HCT116 (cell line): Measurements from ENCODE around the gene COA7.

Source experiments
- EZH2 ChIP-seq: fragments of 200-600 bp; sonication (generic); IDR thresholded peaks from 2 replicates; pipeline ENCODE4 v1.6.1; 2017; ENCODE audit warnings: antibody characterized with exemption, mixed run types
- EZH2phosphoT487 ChIP-seq: fragments of 200-600 bp; IDR thresholded peaks from 2 replicates; pipeline ENCODE4 v1.6.1; 2018; ENCODE audit warnings: antibody characterized with exemption, borderline replicate concordance
- FOSL1 ChIP-seq: IDR thresholded peaks from 2 replicates; pipeline ENCODE4 v1.6.1; 2012; ENCODE audit warnings: low read depth
- MAX ChIP-seq: IDR thresholded peaks from 2 replicates; pipeline ENCODE4 v1.6.1; 2012
- POLR2A ChIP-seq: IDR thresholded peaks from 2 replicates; pipeline ENCODE4 v1.7.0; 2011; ENCODE audit warnings: borderline replicate concordance; ENCODE audit not compliant: insufficient read depth, insufficient read length; ENCODE audit errors: extremely low read depth
- POLR2AphosphoS5 ChIP-seq: IDR thresholded peaks from 2 replicates; pipeline ENCODE4 v1.6.1; 2011; ENCODE audit warnings: mild to moderate bottlenecking, low read depth, low read length, moderate library complexity
- SRF ChIP-seq: IDR thresholded peaks from 2 replicates; pipeline ENCODE4 v1.6.1; 2012; ENCODE audit warnings: low read depth
- TCF7L2 ChIP-seq: IDR thresholded peaks from 2 replicates; pipeline ENCODE4 v1.7.0; 2011; ENCODE audit warnings: borderline replicate concordance, inconsistent platforms; ENCODE audit not compliant: insufficient read depth, insufficient read length; ENCODE audit errors: extremely low read depth
- TF ChIP-seq, protein P1 (sequence below), 3 experiments: fragments of 200-600 bp in 1 of 3; sonication (generic) in 1 of 3; IDR thresholded peaks in 2 of 3; conservative IDR thresholded peaks in 1 of 3; 2 replicates each; pipeline ENCODE4 v1.5.1; 2012 to 2017; ENCODE audit warnings: low read depth in 2 of 3, low read length in 2 of 3, antibody characterized with exemption in 1 of 3, borderline replicate concordance in 1 of 3, control low read depth in 1 of 3, mild to moderate bottlenecking in 1 of 3, mixed read lengths in 1 of 3, mixed run types in 1 of 3, moderate library complexity in 1 of 3; ENCODE audit not compliant: insufficient read depth in 1 of 3
- TF ChIP-seq, protein P2 (sequence below): IDR thresholded peaks from 2 replicates; pipeline ENCODE4 v1.6.1; 2012
- TF ChIP-seq, protein P3 (sequence below): IDR thresholded peaks from 2 replicates; pipeline ENCODE4 v1.6.1; 2012; ENCODE audit warnings: low read depth

GRCh38 chr1:52653207-52653849 is 44.8 kb downstream of the COA7 start:
- TF ChIP-seq, protein P1, sequence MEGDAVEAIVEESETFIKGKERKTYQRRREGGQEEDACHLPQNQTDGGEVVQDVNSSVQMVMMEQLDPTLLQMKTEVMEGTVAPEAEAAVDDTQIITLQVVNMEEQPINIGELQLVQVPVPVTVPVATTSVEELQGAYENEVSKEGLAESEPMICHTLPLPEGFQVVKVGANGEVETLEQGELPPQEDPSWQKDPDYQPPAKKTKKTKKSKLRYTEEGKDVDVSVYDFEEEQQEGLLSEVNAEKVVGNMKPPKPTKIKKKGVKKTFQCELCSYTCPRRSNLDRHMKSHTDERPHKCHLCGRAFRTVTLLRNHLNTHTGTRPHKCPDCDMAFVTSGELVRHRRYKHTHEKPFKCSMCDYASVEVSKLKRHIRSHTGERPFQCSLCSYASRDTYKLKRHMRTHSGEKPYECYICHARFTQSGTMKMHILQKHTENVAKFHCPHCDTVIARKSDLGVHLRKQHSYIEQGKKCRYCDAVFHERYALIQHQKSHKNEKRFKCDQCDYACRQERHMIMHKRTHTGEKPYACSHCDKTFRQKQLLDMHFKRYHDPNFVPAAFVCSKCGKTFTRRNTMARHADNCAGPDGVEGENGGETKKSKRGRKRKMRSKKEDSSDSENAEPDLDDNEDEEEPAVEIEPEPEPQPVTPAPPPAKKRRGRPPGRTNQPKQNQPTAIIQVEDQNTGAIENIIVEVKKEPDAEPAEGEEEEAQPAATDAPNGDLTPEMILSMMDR (IDR thresholded peaks at IDR 0.05 in 2 of 3, conservative IDR thresholded peaks at IDR 0.05 in 1 of 3; ENCODE audit: borderline replicate concordance in 1 of 3, insufficient read depth in 1 of 3, low read depth in 2 of 3, low read length in 2 of 3) = no peak
- TF ChIP-seq EZH2 (no peak), POLR2A (no peak), TCF7L2 (no peak), EZH2phosphoT487 (no peak), MAX (no peak), POLR2AphosphoS5 (no peak), SRF (no peak), FOSL1 (no peak)
- TF ChIP-seq, protein P2, sequence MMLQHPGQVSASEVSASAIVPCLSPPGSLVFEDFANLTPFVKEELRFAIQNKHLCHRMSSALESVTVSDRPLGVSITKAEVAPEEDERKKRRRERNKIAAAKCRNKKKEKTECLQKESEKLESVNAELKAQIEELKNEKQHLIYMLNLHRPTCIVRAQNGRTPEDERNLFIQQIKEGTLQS = no peak
- TF ChIP-seq, protein P3, sequence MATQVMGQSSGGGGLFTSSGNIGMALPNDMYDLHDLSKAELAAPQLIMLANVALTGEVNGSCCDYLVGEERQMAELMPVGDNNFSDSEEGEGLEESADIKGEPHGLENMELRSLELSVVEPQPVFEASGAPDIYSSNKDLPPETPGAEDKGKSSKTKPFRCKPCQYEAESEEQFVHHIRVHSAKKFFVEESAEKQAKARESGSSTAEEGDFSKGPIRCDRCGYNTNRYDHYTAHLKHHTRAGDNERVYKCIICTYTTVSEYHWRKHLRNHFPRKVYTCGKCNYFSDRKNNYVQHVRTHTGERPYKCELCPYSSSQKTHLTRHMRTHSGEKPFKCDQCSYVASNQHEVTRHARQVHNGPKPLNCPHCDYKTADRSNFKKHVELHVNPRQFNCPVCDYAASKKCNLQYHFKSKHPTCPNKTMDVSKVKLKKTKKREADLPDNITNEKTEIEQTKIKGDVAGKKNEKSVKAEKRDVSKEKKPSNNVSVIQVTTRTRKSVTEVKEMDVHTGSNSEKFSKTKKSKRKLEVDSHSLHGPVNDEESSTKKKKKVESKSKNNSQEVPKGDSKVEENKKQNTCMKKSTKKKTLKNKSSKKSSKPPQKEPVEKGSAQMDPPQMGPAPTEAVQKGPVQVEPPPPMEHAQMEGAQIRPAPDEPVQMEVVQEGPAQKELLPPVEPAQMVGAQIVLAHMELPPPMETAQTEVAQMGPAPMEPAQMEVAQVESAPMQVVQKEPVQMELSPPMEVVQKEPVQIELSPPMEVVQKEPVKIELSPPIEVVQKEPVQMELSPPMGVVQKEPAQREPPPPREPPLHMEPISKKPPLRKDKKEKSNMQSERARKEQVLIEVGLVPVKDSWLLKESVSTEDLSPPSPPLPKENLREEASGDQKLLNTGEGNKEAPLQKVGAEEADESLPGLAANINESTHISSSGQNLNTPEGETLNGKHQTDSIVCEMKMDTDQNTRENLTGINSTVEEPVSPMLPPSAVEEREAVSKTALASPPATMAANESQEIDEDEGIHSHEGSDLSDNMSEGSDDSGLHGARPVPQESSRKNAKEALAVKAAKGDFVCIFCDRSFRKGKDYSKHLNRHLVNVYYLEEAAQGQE = no peak
